ENCODE measurements around the gene MSANTD3. TPM values are rescaled to one million over a fixed set of nuclear protein-coding genes. Genes with fewer than 3 reads are reported as not detected.

MSANTD3 gene
- total and polyA plus RNA-seq, 2 experiments from 2014 or later, result 27.6 to 48.6 TPM

DNA sequence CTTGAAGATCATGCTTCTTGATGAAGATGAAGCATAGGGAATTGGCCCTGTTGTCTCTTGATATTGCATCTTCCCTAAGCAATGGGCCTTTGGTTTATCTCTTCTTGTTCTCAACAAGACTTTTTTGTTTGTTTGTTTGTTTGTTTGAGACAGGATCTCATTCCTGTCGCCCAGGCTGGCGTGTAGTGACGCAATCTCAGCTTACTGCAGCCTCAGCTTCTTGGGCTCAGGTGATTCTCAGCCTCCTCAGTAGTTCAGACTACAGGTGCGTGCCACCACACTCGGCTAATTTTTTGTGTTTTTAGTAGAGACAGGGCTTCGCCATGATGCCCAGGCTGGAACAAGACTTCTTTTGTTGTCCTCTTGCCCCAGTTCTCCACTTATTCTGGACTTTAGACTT is 51.2 kb downstream of the MSANTD3 start:
- H4K20me1 ChIP-seq (ENCODE audit: insufficient read depth), result no peaks in the 10 kb centered on the region
- H3K27me3 ChIP-seq (replicated peaks; ENCODE audit: insufficient read depth), result no peaks in the 10 kb centered on the region
- no peak for DNase-seq
- H3K9me3 ChIP-seq (ENCODE audit: low read depth), result no peaks in the 10 kb centered on the region
- H3K9ac ChIP-seq, result no peak overlapping the region
- in situ Hi-C loops (cut with MboI), result no loop called here
- H2AFZ ChIP-seq, result no peak overlapping the region
- no peak overlapping the region for H3K27ac ChIP-seq
- no peaks in the 10 kb centered on the region for H3K9me2 ChIP-seq (ENCODE audit: insufficient read depth)
- H3K4me1 ChIP-seq (ENCODE audit: insufficient read depth), result 0 out of 2 replicates have a peak, but pooled peaks cover 4% of the 10 kb centered on the region
- no peaks in the 10 kb centered on the region for H3K36me3 ChIP-seq (ENCODE audit: low read depth)
- 94 to 98% methylated on average over 6 of the region's 6 CpGs for WGBS, 2 experiments (ENCODE audit: low coverage in 1 of 2, low lambda C conversion rate in 2 of 2, missing lambda C conversion rate in 2 of 2)
- H3K79me2 ChIP-seq (ENCODE audit: insufficient read depth), result peaks cover 10% of the 10 kb centered on the region; the same call in 1 of the 2 replicates
- TF ChIP-seq EZH2 (IDR thresholded peaks at IDR 0.05; ENCODE audit: insufficient read depth, poor library complexity, severe bottlenecking), result no peak
- no peak for TF ChIP-seq EZH2phosphoT487 (IDR thresholded peaks at IDR 0.05; ENCODE audit: insufficient read depth, low read depth)
- H3K4me3 ChIP-seq, result no peak overlapping the region
- no peaks in the 10 kb centered on the region for H3F3A ChIP-seq (ENCODE audit: insufficient read depth)
- H3K4me2 ChIP-seq (ENCODE audit: unreplicated experiment), result no peak overlapping the region

- no peaks in the 10 kb centered on the region for H3K36me3 ChIP-seq (ENCODE audit: low read depth)
- no peak overlapping the region for H3K9ac ChIP-seq
- H2AFZ ChIP-seq, result no peak overlapping the region
- 79 to 82% methylated on average over 2 of the region's 2 CpGs for WGBS, 2 experiments (ENCODE audit: low coverage in 1 of 2, low lambda C conversion rate in 2 of 2, missing lambda C conversion rate in 2 of 2)
- no peak overlapping the region for H3K4me3 ChIP-seq
- H3F3A ChIP-seq (ENCODE audit: insufficient read depth), result no peaks in the 10 kb centered on the region
- no peak overlapping the region for H3K27ac ChIP-seq
- H3K27me3 ChIP-seq (replicated peaks; ENCODE audit: insufficient read depth), result no peaks in the 10 kb centered on the region
- DNase-seq, result no peak
- H3K4me1 ChIP-seq (ENCODE audit: insufficient read depth), result no peaks in the 10 kb centered on the region
- no peak overlapping the region for H3K4me2 ChIP-seq (ENCODE audit: unreplicated experiment)
- in situ Hi-C loops (cut with MboI), result no loop called here
- TF ChIP-seq EZH2phosphoT487 (IDR thresholded peaks at IDR 0.05; ENCODE audit: insufficient read depth, low read depth), result no peak
- no peak for TF ChIP-seq EZH2 (IDR thresholded peaks at IDR 0.05; ENCODE audit: insufficient read depth, poor library complexity, severe bottlenecking)
- no peaks in the 10 kb centered on the region for H4K20me1 ChIP-seq (ENCODE audit: insufficient read depth)
- H3K9me2 ChIP-seq (ENCODE audit: insufficient read depth), result no peaks in the 10 kb centered on the region
- no peaks in the 10 kb centered on the region for H3K9me3 ChIP-seq (ENCODE audit: low read depth)
- peaks cover 10% of the 10 kb centered on the region for H3K79me2 ChIP-seq (ENCODE audit: insufficient read depth)
Measured at GRCh38 chr9:100479820-100480219, 52.9 kb downstream of the MSANTD3 start.

- 42 to 67% methylated on average over 1 of the region's 1 CpG for WGBS, 2 experiments (ENCODE audit: low coverage in 1 of 2, low lambda C conversion rate in 2 of 2, missing lambda C conversion rate in 2 of 2)
- TF ChIP-seq EZH2phosphoT487 (IDR thresholded peaks at IDR 0.05; ENCODE audit: insufficient read depth, low read depth) (no peak), EZH2 (IDR thresholded peaks at IDR 0.05; ENCODE audit: insufficient read depth, poor library complexity, severe bottlenecking) (no peak)
- Histone ChIP-seq H2AFZ (no peak overlapping the region), H3F3A (ENCODE audit: insufficient read depth) (no peaks in the 10 kb centered on the region), H3K27ac (no peak overlapping the region), H4K20me1 (ENCODE audit: insufficient read depth) (no peaks in the 10 kb centered on the region), H3K4me3 (no peak overlapping the region), H3K4me2 (ENCODE audit: unreplicated experiment) (no peak overlapping the region), H3K36me3 (ENCODE audit: low read depth) (no peaks in the 10 kb centered on the region), H3K9me3 (ENCODE audit: low read depth) (no peaks in the 10 kb centered on the region), H3K79me2 (ENCODE audit: insufficient read depth) (peaks cover 18% of the 10 kb centered on the region), H3K27me3 (replicated peaks; ENCODE audit: insufficient read depth) (no peaks in the 10 kb centered on the region), H3K4me1 (ENCODE audit: insufficient read depth) (no peaks in the 10 kb centered on the region), H3K9ac (no peak overlapping the region), H3K9me2 (ENCODE audit: insufficient read depth) (no peaks in the 10 kb centered on the region)
- no peak for DNase-seq
- in situ Hi-C loops (cut with MboI), result no loop called here
Measured at GRCh38 chr9:100485196-100485595, 58.3 kb downstream of the MSANTD3 start.

- H3K27me3 ChIP-seq (replicated peaks; ENCODE audit: insufficient read depth), result no peaks in the 10 kb centered on the region
- H3K4me1 ChIP-seq (ENCODE audit: insufficient read depth), result peaks cover 5% of the 10 kb centered on the region; the same call in 1 of the 2 replicates
- no peak for DNase-seq
- H3K9me3 ChIP-seq (ENCODE audit: low read depth), result no peaks in the 10 kb centered on the region
- no peaks in the 10 kb centered on the region for H3K36me3 ChIP-seq (ENCODE audit: low read depth)
- H2AFZ ChIP-seq, result no peak overlapping the region
- H4K20me1 ChIP-seq (ENCODE audit: insufficient read depth), result no peaks in the 10 kb centered on the region
- in situ Hi-C loops (cut with MboI), result no loop called here
- no peak for TF ChIP-seq EZH2phosphoT487 (IDR thresholded peaks at IDR 0.05; ENCODE audit: insufficient read depth, low read depth)
- H3K4me3 ChIP-seq, result no peak overlapping the region
- no peaks in the 10 kb centered on the region for H3F3A ChIP-seq (ENCODE audit: insufficient read depth)
- H3K27ac ChIP-seq, result no peak overlapping the region
- H3K79me2 ChIP-seq (ENCODE audit: insufficient read depth), result peaks cover 18% of the 10 kb centered on the region
- WGBS, 2 experiments (ENCODE audit: low coverage in 1 of 2, low lambda C conversion rate in 2 of 2, missing lambda C conversion rate in 2 of 2), result 84 to 88% methylated on average over 10 of the region's 10 CpGs
- H3K9ac ChIP-seq, result no peak overlapping the region
- H3K9me2 ChIP-seq (ENCODE audit: insufficient read depth), result no peaks in the 10 kb centered on the region
- no peak overlapping the region for H3K4me2 ChIP-seq (ENCODE audit: unreplicated experiment)
Measured at GRCh38 chr9:100486479-100487176, 59.7 kb downstream of the MSANTD3 start.
